GM21381 (cell line): ENCODE data around the gene HEBP2.
A peak's percentile ranks its signal among the peaks of the same experiment; 100 is the strongest.

Experiments
- ATAC-seq: cut with Tn5 transposase; IDR thresholded peaks from one replicate; pipeline ENCODE4 v1.9.1; 2021; ENCODE audit warnings: mild to moderate bottlenecking, moderate library complexity; ENCODE audit not compliant: unreplicated experiment

The HEBP2 gene

DNA sequence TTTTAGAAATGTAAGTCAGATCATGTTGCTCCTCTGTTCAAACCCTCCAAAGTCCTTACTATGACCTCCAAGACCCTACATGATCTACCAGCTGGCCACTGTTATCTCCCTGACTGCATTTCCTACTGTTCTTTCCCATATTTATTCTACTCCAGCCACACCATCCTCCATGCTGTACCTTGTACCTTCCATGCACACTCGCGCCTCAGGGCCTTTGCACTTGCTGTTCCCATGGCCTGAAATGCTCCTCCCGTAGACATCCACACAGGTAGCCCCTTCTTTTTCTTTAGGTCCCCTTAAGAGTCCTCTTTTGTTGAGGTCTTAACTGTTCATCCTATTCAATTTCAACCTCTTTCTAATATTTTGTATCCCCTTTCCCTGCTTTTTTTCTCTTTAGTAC lies 47.0 kb downstream of the HEBP2 start:
- no peak for ATAC-seq

DNA sequence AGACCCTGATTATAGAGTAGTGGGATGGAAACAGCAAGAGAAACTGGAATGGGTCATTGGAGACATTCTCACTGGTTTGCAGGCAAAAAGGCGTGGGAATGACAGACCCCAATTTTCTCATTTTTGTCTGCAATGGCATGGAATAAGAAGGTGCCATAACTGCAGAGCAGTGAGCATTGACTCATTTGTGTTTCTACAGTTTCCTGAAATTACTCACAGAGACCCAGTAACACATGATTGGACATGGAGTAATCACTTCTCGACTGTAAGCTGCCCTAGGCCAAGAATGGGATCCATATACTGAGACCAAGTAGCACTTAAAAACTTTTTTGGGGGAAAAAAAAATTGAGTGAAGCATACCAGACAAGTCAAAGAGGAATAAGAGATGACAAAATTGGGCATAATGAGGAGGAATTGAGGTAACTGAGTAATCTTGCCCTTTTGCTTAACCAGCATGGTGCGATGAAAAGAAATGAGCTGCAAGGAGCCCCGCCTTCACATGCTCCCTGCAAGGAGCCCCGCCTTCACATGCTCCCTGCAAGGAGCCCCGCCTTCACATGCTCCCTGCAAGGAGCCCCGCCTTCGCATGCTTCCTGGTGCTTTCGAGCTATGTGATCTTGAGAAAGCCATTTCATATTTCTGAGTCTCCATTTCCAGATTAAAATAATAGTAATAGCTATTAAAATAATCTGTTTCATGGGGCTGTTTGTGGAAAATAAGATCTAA lies 51.1 kb downstream of the HEBP2 start:
- peak; percentile 45 for ATAC-seq

DNA sequence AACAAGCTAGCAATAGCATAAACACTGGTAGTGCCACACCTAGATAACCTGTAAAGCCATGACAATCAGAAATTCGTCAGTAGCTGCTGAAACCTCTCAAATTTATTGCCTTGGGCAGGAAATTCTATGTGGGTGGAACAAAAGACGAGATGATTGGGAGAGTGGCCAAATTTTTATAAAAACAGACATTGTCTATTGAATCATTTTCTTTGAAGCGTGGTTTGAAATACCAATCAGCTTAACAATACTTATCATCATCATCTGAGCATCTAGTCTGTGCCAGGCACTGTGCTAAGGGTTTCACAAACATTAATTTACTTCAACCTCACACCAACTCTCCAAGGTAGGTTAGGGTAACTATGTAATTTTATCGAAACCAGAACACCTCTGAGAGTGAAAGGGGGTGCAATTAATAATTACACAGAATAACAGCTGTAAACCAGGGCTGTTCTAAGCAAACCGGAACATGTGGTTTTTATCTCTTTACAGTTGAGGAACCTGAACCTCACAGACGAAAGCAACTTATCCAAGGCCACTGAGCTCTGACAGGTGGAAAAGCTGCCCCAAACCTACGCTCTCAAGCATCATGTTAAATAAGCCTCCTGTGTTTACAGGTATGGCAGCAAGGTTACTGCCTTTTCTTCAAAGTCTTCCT lies 51.9 kb downstream of the HEBP2 start:
- ATAC-seq = peak; percentile 94

DNA sequence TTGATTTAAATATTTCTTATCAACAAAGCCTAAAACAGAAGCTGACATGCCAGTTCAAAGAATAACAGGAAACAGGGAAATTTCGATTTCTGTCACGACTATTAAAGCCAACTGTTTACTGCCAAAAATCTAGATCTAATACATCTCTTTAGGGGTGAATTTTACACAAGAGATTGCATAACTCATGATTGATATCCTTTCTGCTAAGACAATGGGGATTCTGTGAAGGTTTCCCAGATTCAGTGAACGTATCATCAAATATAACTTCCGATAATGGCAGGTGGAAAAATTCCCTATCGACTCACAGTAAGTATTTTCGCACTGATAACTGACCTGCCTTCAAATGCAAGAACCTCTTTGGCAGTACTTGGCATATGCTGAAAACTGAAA lies 52.4 kb downstream of the HEBP2 start:
- peak; percentile 13 for ATAC-seq

DNA sequence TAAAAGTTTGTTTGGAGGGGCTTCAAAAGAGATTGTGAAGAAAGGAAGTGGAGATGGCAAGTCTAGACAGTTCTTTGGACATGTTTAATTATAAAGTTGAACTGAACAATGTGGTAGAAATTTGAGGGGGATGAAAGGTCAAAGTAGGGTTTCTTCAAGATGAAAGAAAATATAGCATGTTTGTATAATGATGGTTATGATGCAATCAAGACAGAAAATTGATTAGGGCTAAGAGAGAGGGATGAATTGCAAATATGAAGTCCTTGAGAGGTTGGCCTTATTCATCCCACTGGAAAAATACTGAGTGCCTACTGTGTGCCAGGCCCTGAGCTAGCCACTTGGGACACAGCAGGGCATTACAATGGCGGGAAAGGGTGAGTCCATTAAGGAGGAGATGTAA lies 57.6 kb downstream of the HEBP2 start:
- no peak for ATAC-seq

DNA sequence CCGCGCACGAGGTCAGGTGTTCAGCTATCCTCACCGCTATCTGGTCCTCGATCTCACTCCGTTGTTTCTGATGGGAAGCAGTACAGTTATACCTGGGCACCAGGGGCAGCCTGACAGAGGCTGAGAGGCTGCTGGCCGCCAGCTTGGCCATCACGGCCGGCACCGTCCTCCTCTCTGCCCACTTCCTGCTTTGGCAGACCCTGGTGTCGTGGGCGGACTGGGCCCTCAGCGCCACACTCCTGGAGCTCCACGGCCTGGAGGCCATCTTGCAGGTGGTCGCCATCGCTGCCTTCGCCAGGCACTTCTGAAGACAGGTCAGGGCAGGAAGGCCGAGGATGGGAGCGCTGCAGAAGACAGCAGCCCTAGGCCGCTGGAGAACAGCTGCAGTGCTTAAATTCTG lies 60.1 kb downstream of the HEBP2 start:
- no peak for ATAC-seq

DNA sequence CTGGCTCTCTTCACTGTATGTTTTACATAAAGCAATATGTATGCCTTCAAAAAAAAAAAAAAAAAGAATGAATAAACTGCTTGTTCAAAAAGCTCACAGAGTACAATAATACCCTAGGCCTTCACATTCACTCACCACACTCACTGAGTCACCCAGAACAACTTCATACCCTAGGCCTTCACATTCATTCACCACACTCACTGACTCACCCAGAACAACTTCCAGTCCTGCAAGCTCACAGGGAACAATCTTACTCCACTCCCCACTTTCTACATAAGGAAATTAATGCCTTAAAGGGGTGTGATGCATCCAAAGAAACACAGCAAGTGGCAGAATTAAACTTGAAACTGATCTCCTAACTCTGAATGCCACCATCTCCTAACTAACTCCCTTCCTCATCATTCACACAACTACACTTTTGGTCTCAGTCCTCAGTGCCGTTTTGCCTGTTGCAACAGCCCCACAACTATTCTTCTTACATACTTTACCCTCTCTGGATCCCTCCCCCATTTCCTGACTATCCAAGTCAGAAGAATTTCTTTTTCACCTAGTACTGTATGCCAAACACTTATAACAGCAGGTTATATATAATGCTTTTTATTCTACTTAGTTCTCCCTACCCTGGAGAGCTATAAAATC lies 61.1 kb downstream of the HEBP2 start:
- ATAC-seq = no peak

DNA sequence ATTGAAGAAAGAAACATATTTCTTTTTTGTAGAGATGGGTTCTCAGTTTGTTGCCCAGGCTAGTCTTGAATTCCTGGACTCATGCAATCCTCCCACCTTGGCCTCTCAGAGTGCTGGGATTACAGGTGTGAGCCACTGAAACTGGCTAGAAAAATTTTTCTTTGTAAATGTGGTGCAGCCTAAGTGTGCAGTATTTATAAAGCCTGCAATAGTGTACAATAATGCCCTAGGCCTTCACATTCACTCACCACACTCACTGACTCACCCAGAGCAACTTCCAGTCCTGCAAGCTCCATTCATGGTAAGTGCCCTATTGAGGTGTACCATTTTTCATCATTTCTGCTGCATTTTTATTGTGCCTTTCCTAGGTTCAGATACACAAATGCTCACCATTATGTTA lies 63.9 kb downstream of the HEBP2 start:
- ATAC-seq = no peak

DNA sequence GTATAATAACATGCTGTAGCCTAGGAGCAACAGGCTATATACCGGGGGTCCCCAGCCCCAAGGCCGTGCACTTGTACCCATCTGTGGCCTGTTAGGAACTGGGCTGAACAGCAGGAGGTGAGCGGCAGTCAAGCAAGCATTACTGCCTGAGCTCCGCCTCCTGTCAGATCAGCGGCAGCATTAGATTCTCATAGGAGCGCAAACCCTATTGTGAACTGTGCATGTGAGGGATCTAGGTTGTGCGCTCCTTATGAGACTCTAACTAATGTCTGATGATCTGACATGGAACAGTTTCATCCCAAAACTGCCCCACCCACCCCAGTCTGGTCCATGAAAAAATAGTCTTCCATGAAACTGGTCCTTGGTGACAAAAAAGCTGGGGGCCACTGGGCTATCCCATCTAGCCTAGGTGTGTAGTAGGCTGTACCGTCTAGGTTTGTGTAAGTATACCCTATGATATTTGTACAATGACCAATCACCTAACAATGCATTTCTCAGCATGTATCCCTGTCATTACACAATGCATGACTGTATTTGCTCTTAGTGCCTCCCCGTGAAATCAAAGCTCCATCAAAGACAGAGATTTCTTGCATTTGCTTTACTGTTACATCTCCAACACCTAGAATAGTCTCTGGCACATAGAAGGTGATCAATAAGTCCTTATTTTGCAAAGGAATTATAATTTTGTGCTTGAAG lies 64.4 kb downstream of the HEBP2 start:
- ATAC-seq = no peak
